H1 (cell line): ENCODE data around the gene ALPL. TPM values are rescaled to one million over a fixed set of nuclear protein-coding genes. Genes with fewer than 3 reads are reported as not detected.
"Not testable (repeated sequence)": the region's sequence is repeated elsewhere in the genome, so short reads cannot be mapped to it uniquely, and the experiment has no call there.

ENCODE experiments used
- CTCF ChIA-PET: fragments of 300-600 bp; sonication (Branson Sonifier 250); formaldehyde crosslinking; loops from one replicate; lab custom pipeline; 2021; ENCODE audit not compliant: partially characterized antibody; lab: Charles Lee
- POLR2A ChIA-PET: fragments of 300-600 bp; sonication (Branson Sonifier 250); formaldehyde crosslinking; loops from one replicate; lab custom pipeline; 2021; ENCODE audit warnings: inconsistent platforms; ENCODE audit not compliant: partially characterized antibody; lab: Charles Lee
- DNase-seq, 2 experiments: peaks; one replicate each; pipeline versions ENCODE4 v3.0.0 to v3.0.0-alpha.2; 2010 to 2022; ENCODE audit warnings: low spot score in 2 of 2, low read depth in 1 of 2, mixed read lengths in 1 of 2
- FAIRE-seq: peaks from 2 replicates; lab custom pipeline; 2011; peaks lifted over from hg19 to GRCh38; lab: Jason Lieb, UNC
- H2AFZ ChIP-seq: 2 replicates; pipeline ENCODE4 v1.8.1; 2012; ENCODE audit warnings: low read length, inconsistent platforms
- H2AK5ac ChIP-seq: 2 replicates; pipeline ENCODE4 v1.6.1; 2013; ENCODE audit warnings: low read depth, low read length
- H2BK120ac ChIP-seq: replicated peaks from 2 replicates; pipeline ENCODE3; 2013; ENCODE audit warnings: low read depth, low read length, inconsistent platforms
- H2BK12ac ChIP-seq: 2 replicates; pipeline ENCODE4 v1.6.1; 2013; ENCODE audit warnings: low read depth, low read length
- H2BK15ac ChIP-seq: 2 replicates; pipeline ENCODE4 v1.6.1; 2013; ENCODE audit warnings: low read length
- H2BK20ac ChIP-seq: 2 replicates; pipeline ENCODE4 v1.6.1; 2013; ENCODE audit warnings: low read length
- H2BK5ac ChIP-seq: 2 replicates; pipeline ENCODE4 v1.6.1; 2013; ENCODE audit warnings: low read depth, low read length
- H3K14ac ChIP-seq: 2 replicates; pipeline ENCODE4 v1.6.1; 2013; ENCODE audit warnings: inconsistent platforms; ENCODE audit not compliant: insufficient read length
- H3K18ac ChIP-seq: 2 replicates; pipeline ENCODE4 v1.6.1; 2013; ENCODE audit warnings: low read length; ENCODE audit errors: extremely low read depth
- H3K23ac ChIP-seq: 2 replicates; pipeline ENCODE4 v1.6.1; 2013; ENCODE audit warnings: inconsistent platforms; ENCODE audit not compliant: insufficient read length
- H3K23me2 ChIP-seq: 2 replicates; pipeline ENCODE4 v1.6.1; 2013; ENCODE audit warnings: low read depth, low read length
- H3K27ac ChIP-seq: 2 replicates; pipeline ENCODE4 v1.6.1; 2011; ENCODE audit warnings: low read depth, low read length, inconsistent platforms
- H3K27me3 ChIP-seq, 4 experiments: replicated peaks in 1 of 4; 1 replicate in 1 of 4; 2 replicates in 3 of 4; pipeline versions ENCODE4 v1.6.1 to v1.8.1; 2011 to 2013; ENCODE audit warnings: low read length in 3 of 4, mild to moderate bottlenecking in 3 of 4, inconsistent platforms in 2 of 4, mixed read lengths in 2 of 4, moderate library complexity in 1 of 4; ENCODE audit not compliant: control insufficient read depth in 3 of 4, insufficient read depth in 3 of 4; ENCODE audit errors: extremely low read depth in 1 of 4
- H3K36me3 ChIP-seq, 4 experiments: 2 replicates each; pipeline versions ENCODE4 v1.6.1 to v1.8.1; 2011 to 2013; ENCODE audit warnings: mild to moderate bottlenecking in 4 of 4, low read length in 3 of 4, moderate library complexity in 2 of 4, control low read depth in 1 of 4, inconsistent platforms in 1 of 4; ENCODE audit not compliant: insufficient read depth in 4 of 4, control insufficient read depth in 2 of 4
- H3K4ac ChIP-seq: replicated peaks from 2 replicates; pipeline ENCODE3; 2013; ENCODE audit warnings: low read length, low read depth, mixed read lengths, inconsistent platforms; ENCODE audit not compliant: insufficient read length
- H3K4me1 ChIP-seq, 4 experiments: replicated peaks in 1 of 4; 1 replicate in 1 of 4; 2 replicates in 3 of 4; pipeline versions ENCODE4 v1.6.1 to v1.8.1; 2011 to 2013; ENCODE audit warnings: low read length in 3 of 4, inconsistent platforms in 2 of 4, mixed read lengths in 1 of 4; ENCODE audit not compliant: insufficient read depth in 4 of 4, control insufficient read depth in 3 of 4
- H3K4me2 ChIP-seq, 2 experiments: 2 replicates each; pipeline versions ENCODE4 v1.6.1 to v1.8.1; 2011 to 2013; ENCODE audit warnings: low read depth in 2 of 2, low read length in 2 of 2, control low read depth in 1 of 2, inconsistent platforms in 1 of 2, mild to moderate bottlenecking in 1 of 2; ENCODE audit not compliant: insufficient read depth in 1 of 2
- H3K4me3 ChIP-seq, 4 experiments: fragments of 200-600, 300-600 bp in 1 of 4; sonication (generic), shearing (Covaris generic), sonication (Bioruptor Twin) in 1 of 4; 2 replicates each; pipeline versions ENCODE4 v1.5.1 to v1.8.1; 2011 to 2016; ENCODE audit warnings: low read length in 4 of 4, low read depth in 3 of 4, control low read depth in 2 of 4, inconsistent platforms in 2 of 4, mild to moderate bottlenecking in 2 of 4, mixed read lengths in 1 of 4, moderate library complexity in 1 of 4; ENCODE audit not compliant: insufficient read depth in 2 of 4; ENCODE audit errors: extremely low read depth in 1 of 4
- H3K56ac ChIP-seq: replicated peaks from 2 replicates; pipeline ENCODE3; 2013; ENCODE audit warnings: low read depth, mild to moderate bottlenecking, mixed read lengths, low read length, inconsistent platforms; ENCODE audit not compliant: insufficient read length
- H3K79me1 ChIP-seq: 2 replicates; pipeline ENCODE4 v1.6.1; 2013; ENCODE audit warnings: low read depth, low read length, control low read depth
- H3K79me2 ChIP-seq, 2 experiments: 2 replicates each; pipeline versions ENCODE4 v1.6.1 to v1.8.1; 2012 to 2013; ENCODE audit warnings: low read length in 2 of 2, mild to moderate bottlenecking in 2 of 2, inconsistent platforms in 1 of 2; ENCODE audit not compliant: insufficient read depth in 2 of 2, control insufficient read depth in 1 of 2
- H3K9ac ChIP-seq, 4 experiments: replicated peaks in 1 of 4; 1 replicate in 1 of 4; 2 replicates in 3 of 4; pipeline versions ENCODE4 v1.6.1 to v1.8.1; 2011 to 2013; ENCODE audit warnings: low read depth in 3 of 4, low read length in 3 of 4, control low read depth in 2 of 4, mild to moderate bottlenecking in 2 of 4, moderate library complexity in 2 of 4, inconsistent platforms in 1 of 4; ENCODE audit errors: extremely low read depth in 1 of 4
- H3K9me3 ChIP-seq, 2 experiments: 2 replicates each; pipeline versions ENCODE4 v1.6.1 to v1.8.1; 2012 to 2013; ENCODE audit warnings: mild to moderate bottlenecking in 2 of 2, moderate library complexity in 2 of 2, control low read depth in 1 of 2, inconsistent platforms in 1 of 2, low read depth in 1 of 2, low read length in 1 of 2, mixed read lengths in 1 of 2; ENCODE audit not compliant: insufficient read depth in 2 of 2
- H4K20me1 ChIP-seq, 2 experiments: replicated peaks in 1 of 2; 2 replicates each; pipeline versions ENCODE3 to v1.8.1; 2011 to 2013; ENCODE audit warnings: inconsistent platforms in 2 of 2, low read length in 2 of 2, mild to moderate bottlenecking in 1 of 2; ENCODE audit not compliant: insufficient read depth in 2 of 2, control insufficient read depth in 1 of 2
- H4K5ac ChIP-seq: 2 replicates; pipeline ENCODE4 v1.6.1; 2013; ENCODE audit warnings: low read length, low read depth, mixed read lengths, inconsistent platforms; ENCODE audit not compliant: insufficient read length
- H4K8ac ChIP-seq: 2 replicates; pipeline ENCODE4 v1.8.0; 2013; ENCODE audit warnings: mild to moderate bottlenecking, moderate library complexity, low read length, inconsistent platforms; ENCODE audit not compliant: insufficient read depth; ENCODE audit errors: extremely low read depth
- H4K91ac ChIP-seq: replicated peaks from 2 replicates; pipeline ENCODE3; 2013; ENCODE audit warnings: low read length, mixed read lengths, inconsistent platforms; ENCODE audit not compliant: insufficient read length
- whole genome bisulfite sequencing, 2 experiments: shearing (Covaris generic) in 1 of 2; methylation state at CpG; one replicate each; pipeline versions ENCODE4 v1.1.6 to v1.1.7; 2013 to 2015; ENCODE audit warnings: low lambda C conversion rate in 2 of 2, mixed read lengths in 2 of 2, inconsistent platforms in 1 of 2, low coverage in 1 of 2, missing lambda C conversion rate in 1 of 2; ENCODE audit not compliant: insufficient replicate concordance in 2 of 2, insufficient coverage in 1 of 2, insufficient read length in 1 of 2; ENCODE audit errors: extremely low coverage in 1 of 2, missing lambda C conversion rate in 1 of 2; 5-methylcytosine and 5-hydroxymethylcytosine counted together
- polyA plus RNA-seq, 7 experiments: library from polyadenylated mRNA; depleted of rRNA in 3 of 7; stranded (reverse) in 5 of 7; unstranded in 2 of 7; fragments of >200 nt in 5 of 7; fragments of 200-250 nt in 2 of 7; gene quantifications; 1 replicate in 5 of 7; 2 replicates in 1 of 7; 4 replicates in 1 of 7; pipeline versions ENCODE4 v1.2.1 to v1.2.3, GENCODE V29; 2011 to 2013; ENCODE audit warnings: missing spikeins in 2 of 7, mixed read lengths in 2 of 7
- total RNA-seq: library from RNA; stranded (reverse); fragmentation: NEBNext Ultra II Directional; extraction: Animal tissue kit (Norgen Biotek cat#: 25700); gene quantifications from 2 replicates; pipeline ENCODE4 v1.2.1, GENCODE V29; 2021

Gene ALPL
- total and polyA plus RNA-seq, 2 of the 8 experiments (the other 6 are each of a cell fraction or from before 2014, with no cell fraction given), result 175 to 362 TPM

- WGBS, 2 experiments, result 92% methylated on average over 15 of the region's 15 CpGs; no CpG with 5 or more reads in 1 of the 2 experiments
- CTCF ChIA-PET, result not testable (repeated sequence)
Measured at GRCh38 chr1:21566361-21566760, 57.1 kb downstream of the ALPL start.

More at GRCh38 chr1:21566361-21566760, 57.1 kb downstream of the ALPL start:
- H3K27me3 ChIP-seq, H3K4me1 ChIP-seq, POLR2A ChIA-PET, H3K56ac ChIP-seq, H3K9me3 ChIP-seq, H2BK5ac ChIP-seq, H4K91ac ChIP-seq, H3K23ac ChIP-seq, H3K9ac ChIP-seq, H3K79me1 ChIP-seq, H3K14ac ChIP-seq, H2BK12ac ChIP-seq, H3K4me3 ChIP-seq, H3K4ac ChIP-seq, H2BK20ac ChIP-seq, H3K4me2 ChIP-seq, H2BK120ac ChIP-seq, H2AFZ ChIP-seq, DNase-seq, H2AK5ac ChIP-seq, H3K23me2 ChIP-seq, FAIRE-seq, H4K8ac ChIP-seq, H3K27ac ChIP-seq, H3K18ac ChIP-seq, H2BK15ac ChIP-seq, H3K79me2 ChIP-seq, H4K5ac ChIP-seq: not testable (repeated sequence)
- peaks cover 0 to 13% (median 3%) of the 10 kb centered on the region in 4 experiments; a peak in 4 of 8 replicates for H3K36me3 ChIP-seq
- peaks cover 4 to 12% of the 10 kb centered on the region in 2 experiments for H4K20me1 ChIP-seq
